GM21390 (cell line): ENCODE measurements around the gene INPP5B.
"Not testable (repeated sequence)": the region's sequence is repeated elsewhere in the genome, so short reads cannot be mapped to it uniquely, and the experiment has no call there.

Source experiments
- ATAC-seq: cut with Tn5 transposase; IDR thresholded peaks from one replicate; pipeline ENCODE4 v1.9.1; 2021; ENCODE audit not compliant: unreplicated experiment

Gene INPP5B

GRCh38 chr1:37946703-37947360 is at the start of gene INPP5B:
TSS of gene INPP5B (minus strand) at chr1:37947053. CDS start at chr1:37946308, 745 bp downstream.
- ATAC-seq: peak; percentile 92

- ATAC-seq: no peak
Measured at GRCh38 chr1:37995751-37996345, 49.0 kb upstream of the INPP5B start.

- no peak for ATAC-seq
Measured at GRCh38 chr1:37994886-37995566, 48.2 kb upstream of the INPP5B start.

- ATAC-seq: peak; percentile 26
Measured at GRCh38 chr1:37989361-37989930, 42.6 kb upstream of the INPP5B start.

- ATAC-seq: no peak
Measured at GRCh38 chr1:37987679-37988078, 40.8 kb upstream of the INPP5B start.

- ATAC-seq: no peak
Measured at GRCh38 chr1:37983546-37983945, 36.7 kb upstream of the INPP5B start.

GRCh38 chr1:37978541-37978940 is 31.7 kb upstream of the INPP5B start:
- no peak for ATAC-seq

GRCh38 chr1:37975083-37975482 is 28.2 kb upstream of the INPP5B start:
- ATAC-seq: not testable (repeated sequence)

- no peak for ATAC-seq
Measured at GRCh38 chr1:37974567-37974966, 27.7 kb upstream of the INPP5B start.

- ATAC-seq: not testable (repeated sequence)
Measured at GRCh38 chr1:37973684-37974083, 26.8 kb upstream of the INPP5B start.

GRCh38 chr1:37965301-37965700 is 18.4 kb upstream of the INPP5B start:
- ATAC-seq: no peak

- not testable (repeated sequence) for ATAC-seq
Measured at GRCh38 chr1:37964106-37964505, 17.3 kb upstream of the INPP5B start.

GRCh38 chr1:37958690-37959089 is 11.8 kb upstream of the INPP5B start:
- ATAC-seq: no peak

- ATAC-seq: no peak
Measured at GRCh38 chr1:37955685-37956084, 8.8 kb upstream of the INPP5B start.

GRCh38 chr1:37954316-37954971 is 7.6 kb upstream of the INPP5B start:
- no peak for ATAC-seq

GRCh38 chr1:37952738-37953137 is 5.9 kb upstream of the INPP5B start:
- no peak for ATAC-seq

- ATAC-seq: no peak
Measured at GRCh38 chr1:37951783-37952624, 5.2 kb upstream of the INPP5B start.

GRCh38 chr1:37951041-37951782 is 4.4 kb upstream of the INPP5B start:
- ATAC-seq: no peak

GRCh38 chr1:37949524-37950152 is 2.8 kb upstream of the INPP5B start:
- ATAC-seq: no peak
